Stomach (tissue), 9 donors: ENCODE data around the gene NINL. TPM values are rescaled to one million over a fixed set of nuclear protein-coding genes. Genes with fewer than 3 reads are reported as not detected.
"Not testable (repeated sequence)": the region's sequence is repeated elsewhere in the genome, so short reads cannot be mapped to it uniquely, and the experiment has no call there.

Source experiments
- DNase-seq, 2 donors: peaks; one replicate each; pipeline versions ENCODE4 v3.0.0 to v3.0.0-alpha.2; 2013 to 2019
- H3K27ac ChIP-seq, 5 donors: fragments of 200-600 bp in 4 of 5; sonication (generic) in 4 of 5; one replicate each; pipeline ENCODE4 v1.5.1; 2013 to 2019; ENCODE audit warnings: mild to moderate bottlenecking in 1 of 5, moderate library complexity in 1 of 5
- H3K27me3 ChIP-seq, 3 donors: fragments of 200-600 bp; sonication (generic); one replicate each; pipeline ENCODE4 v1.5.1; 2017 to 2019; ENCODE audit warnings: mixed run types in 1 of 3
- H3K36me3 ChIP-seq, 4 donors: fragments of 200-600 bp; sonication (generic); 1 replicate in 3 of 4; 2 replicates in 1 of 4; pipeline ENCODE4 v1.5.1; 2016 to 2019
- H3K4me1 ChIP-seq, 4 donors: fragments of 200-600 bp; sonication (generic); one replicate each; pipeline ENCODE4 v1.5.1; 2016 to 2019
- H3K4me3 ChIP-seq, 4 donors: fragments of 200-600 bp; sonication (generic) in 3 of 4; one replicate each; pipeline ENCODE4 v1.5.1; 2016 to 2019; ENCODE audit warnings: mild to moderate bottlenecking in 1 of 4
- H3K9me3 ChIP-seq, 4 donors: fragments of 200-600 bp; sonication (generic); one replicate each; pipeline ENCODE4 v1.5.1; 2016 to 2019
- CTCF ChIP-seq, 7 experiments: fragments of 450-650 bp in 4 of 7; fragments of 200-600 bp in 3 of 7; sonication (generic) in 3 of 7; IDR thresholded peaks; one replicate each; pipeline ENCODE4 v1.5.1; 2016 to 2019; ENCODE audit warnings: antibody characterized with exemption in 7 of 7, control low read depth in 2 of 7, mild to moderate bottlenecking in 1 of 7
- EP300 ChIP-seq: sonication (generic); formaldehyde crosslinking; IDR thresholded peaks from one replicate; pipeline ENCODE4 v1.6.1; 2017; ENCODE audit warnings: antibody characterized with exemption
- POLR2A ChIP-seq, 4 donors: fragments of 450-650 bp; IDR thresholded peaks; one replicate each; pipeline ENCODE4 v1.6.1; 2016; ENCODE audit warnings: antibody characterized with exemption in 4 of 4, control low read depth in 2 of 4, mild to moderate bottlenecking in 1 of 4, moderate library complexity in 1 of 4
- POLR2AphosphoS5 ChIP-seq, 3 donors: sonication (generic); formaldehyde crosslinking; IDR thresholded peaks; one replicate each; pipeline ENCODE4 v1.6.1; 2016; ENCODE audit warnings: antibody characterized with exemption in 3 of 3
- whole genome bisulfite sequencing, 5 donors: extraction: QIAGEN DNeasy Blood & Tissue Kit in 3 of 5; methylation state at CpG; one replicate each; pipeline versions ENCODE4 v1.1.5 to v1.1.7; 2013 to 2018; 5-methylcytosine and 5-hydroxymethylcytosine counted together
- intact Hi-C: fragments of 100-400 bp; cut with DNase I; formaldehyde crosslinking; loops from one replicate; pipeline ENCODE4 v1.15.1; 2023; ENCODE audit warnings: low total_unique reads
- polyA plus RNA-seq, 3 donors: library from polyadenylated mRNA; stranded (reverse); fragments of 200-250 nt; gene quantifications; one replicate each; pipeline ENCODE4 v1.2.3, GENCODE V29; 2013
- total RNA-seq, 5 donors: library from RNA; depleted of rRNA; stranded (reverse); fragments of >200 nt; gene quantifications; one replicate each; pipeline versions ENCODE4 v1.1.0 to v1.2.3, GENCODE V29; 2014 to 2016
- donor health status: healthy with polysubstance abuse.
- donor health status: Bipolar disorder and iron deficiency.
- donor health status: healthy.

The NINL gene
- total and polyA plus RNA-seq, 8 donors, result 3.1 to 34.8 (median 11.5) TPM

GRCh38 chr20:25601659-25602058, 16.3 kb upstream of the NINL start:
- H3K4me1 ChIP-seq, result no peaks in the 10 kb centered on the region
- H3K9me3 ChIP-seq, result no peaks in the 10 kb centered on the region
- TF ChIP-seq CTCF (IDR thresholded peaks at IDR 0.05) (no peak), POLR2AphosphoS5 (IDR thresholded peaks at IDR 0.05) (no peak)
- H3K36me3 ChIP-seq, result no peaks in the 10 kb centered on the region
- no peak overlapping the region for H3K4me3 ChIP-seq
- 69 to 98% (median 80%) methylated on average over 2 of the region's 2 CpGs for WGBS, 5 donors
- H3K27ac ChIP-seq, result no peak overlapping the region
- DNase-seq, result no peak
- H3K27me3 ChIP-seq, result no peaks in the 10 kb centered on the region
- intact Hi-C loops, result no loop called here

GRCh38 chr20:25600632-25601031, 15.3 kb upstream of the NINL start:
- Histone ChIP-seq H3K4me3 (no peak overlapping the region), H3K9me3 (no peaks in the 10 kb centered on the region), H3K27me3 (no peaks in the 10 kb centered on the region), H3K4me1 (no peaks in the 10 kb centered on the region), H3K27ac (no peak overlapping the region), H3K36me3 (no peaks in the 10 kb centered on the region)
- WGBS, 5 donors, result 70 to 80% (median 73%) methylated on average over 10 of the region's 10 CpGs
- TF ChIP-seq POLR2AphosphoS5 (IDR thresholded peaks at IDR 0.05), result no peak
- no peak for TF ChIP-seq CTCF (IDR thresholded peaks at IDR 0.05)
- TF ChIP-seq EP300, result no peak
- TF ChIP-seq POLR2A (IDR thresholded peaks at IDR 0.05), result no peak
- DNase-seq, result no peak
- intact Hi-C loops, result no loop called here

GRCh38 chr20:25592135-25592852, 7.0 kb upstream of the NINL start:
- DNase-seq, result no peak
- no peaks in the 10 kb centered on the region for H3K27me3 ChIP-seq
- intact Hi-C loops, result no loop called here
- no peak overlapping the region for H3K4me3 ChIP-seq
- H3K27ac ChIP-seq, result no peak overlapping the region
- no peak for TF ChIP-seq CTCF (IDR thresholded peaks at IDR 0.05)
- TF ChIP-seq EP300, result no peak
- no peak for TF ChIP-seq POLR2AphosphoS5 (IDR thresholded peaks at IDR 0.05)
- TF ChIP-seq POLR2A (IDR thresholded peaks at IDR 0.05), result no peak
- H3K4me1 ChIP-seq, result no peaks in the 10 kb centered on the region
- WGBS, 5 donors, result 49 to 61% (median 58%) methylated on average over 9 of the region's 9 CpGs
- no peaks in the 10 kb centered on the region for H3K36me3 ChIP-seq
- no peaks in the 10 kb centered on the region for H3K9me3 ChIP-seq

- H3K4me1 ChIP-seq, H3K4me3 ChIP-seq, H3K9me3 ChIP-seq, H3K27me3 ChIP-seq, H3K27ac ChIP-seq, H3K36me3 ChIP-seq, intact Hi-C loops, DNase-seq: not testable (repeated sequence)
- WGBS, 5 donors, result 85 to 94% (median 90%) methylated on average over 4 of the region's 4 CpGs
Observed at GRCh38 chr20:25590778-25591177, 5.4 kb upstream of the NINL start.

GRCh38 chr20:25588491-25588890, 3.2 kb upstream of the NINL start:
- Histone ChIP-seq H3K36me3 (no peaks in the 10 kb centered on the region), H3K4me1 (peaks cover 0 to 23% (median 15%) of the 10 kb centered on the region in 4 donors), H3K27ac (no peak overlapping the region), H3K9me3 (no peaks in the 10 kb centered on the region), H3K4me3 (no peak overlapping the region), H3K27me3 (peaks cover 0 to 21% (median 5%) of the 10 kb centered on the region in 3 donors)
- TF ChIP-seq POLR2AphosphoS5 (IDR thresholded peaks at IDR 0.05), result no peak
- TF ChIP-seq EP300, result no peak
- no peak for TF ChIP-seq CTCF (IDR thresholded peaks at IDR 0.05)
- no peak for TF ChIP-seq POLR2A (IDR thresholded peaks at IDR 0.05)
- DNase-seq, result no peak
- 90 to 96% (median 92%) methylated on average over 6 to 7 of the region's 7 CpGs for WGBS, 5 donors
- intact Hi-C loops, result no loop called here
